Stimulated activated CD8-positive, alpha-beta memory T cell treated with anti-CD3 and anti-CD28 coated beads, Interleukin-15, amount 100 ng/mL, for 24 hours (primary cell): ENCODE measurements around the gene WDR18.

Experiments used
- DNase-seq: peaks from one replicate; pipeline ENCODE4 v3.0.0-alpha.2; 2020; ENCODE audit warnings: low read depth

WDR18 gene

GRCh38 chr19:984165-984967 is at the start of gene WDR18:
Gene WDR18 (plus strand): TSS chr19:984345. CDS start chr19:984354, 9 bp downstream.
- DNase-seq = peak; percentile 83

GRCh38 chr19:934865-935479 is 49.2 kb upstream of the WDR18 start:
- DNase-seq = no peak

GRCh38 chr19:936175-936546 is 48.0 kb upstream of the WDR18 start:
- DNase-seq = no peak

- no peak for DNase-seq
Observed at GRCh38 chr19:937259-937694, 46.9 kb upstream of the WDR18 start.

- no peak for DNase-seq
Observed at GRCh38 chr19:938233-938923, 45.8 kb upstream of the WDR18 start.

- no peak for DNase-seq
Observed at GRCh38 chr19:939439-939838, 44.7 kb upstream of the WDR18 start.

- no peak for DNase-seq
Observed at GRCh38 chr19:939922-940321, 44.2 kb upstream of the WDR18 start.

GRCh38 chr19:940591-941291 is 43.4 kb upstream of the WDR18 start:
- no peak for DNase-seq

GRCh38 chr19:941292-942132 is 42.6 kb upstream of the WDR18 start:
- DNase-seq = no peak

- DNase-seq = no peak
Observed at GRCh38 chr19:942133-942645, 42.0 kb upstream of the WDR18 start.

- DNase-seq = no peak
Observed at GRCh38 chr19:943551-944170, 40.5 kb upstream of the WDR18 start.

- no peak for DNase-seq
Observed at GRCh38 chr19:944171-944567, 40.0 kb upstream of the WDR18 start.

GRCh38 chr19:944663-945241 is 39.4 kb upstream of the WDR18 start:
- no peak for DNase-seq

- DNase-seq = no peak
Observed at GRCh38 chr19:945401-946252, 38.5 kb upstream of the WDR18 start.

- no peak for DNase-seq
Observed at GRCh38 chr19:947090-947706, 36.9 kb upstream of the WDR18 start.

- no peak for DNase-seq
Observed at GRCh38 chr19:947707-948539, 36.2 kb upstream of the WDR18 start.

GRCh38 chr19:948842-949496 is 35.2 kb upstream of the WDR18 start:
- DNase-seq = no peak
